HG03571 (cell line): ENCODE data around the gene KDM2A.
"Not testable (repeated sequence)": the region's sequence is repeated elsewhere in the genome, so short reads cannot be mapped to it uniquely, and the experiment has no call there.

Experiments
- ATAC-seq: cut with Tn5 transposase; IDR thresholded peaks from one replicate; pipeline ENCODE4 v1.9.1; 2021; ENCODE audit not compliant: unreplicated experiment

Gene KDM2A

DNA sequence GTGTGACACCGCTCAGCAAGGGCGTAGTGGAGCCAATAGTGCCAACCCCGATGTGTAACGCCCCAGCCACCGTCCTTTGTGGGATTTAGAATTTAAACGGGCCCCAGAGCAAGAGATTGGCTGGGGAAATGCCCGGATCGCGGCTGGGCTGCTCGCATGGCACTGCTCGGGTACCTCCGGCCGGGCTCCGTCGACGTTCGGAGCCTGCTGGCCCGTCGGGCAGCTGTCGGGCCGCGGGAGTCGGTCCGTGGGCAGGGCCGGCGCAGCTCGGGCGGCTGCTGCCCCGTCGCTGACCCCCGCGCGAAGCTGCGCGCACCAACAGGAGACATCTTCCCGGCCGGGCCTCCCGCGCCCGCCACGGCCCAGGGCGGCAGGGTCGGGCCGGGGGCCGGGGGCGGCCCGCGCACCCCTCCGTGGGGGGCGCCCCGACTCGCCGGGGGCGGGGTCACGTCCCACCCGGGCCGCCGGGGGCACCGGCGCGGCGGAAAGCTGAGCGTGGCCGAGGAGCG is 1.3 kb upstream of the KDM2A start:
- ATAC-seq = no peak

DNA sequence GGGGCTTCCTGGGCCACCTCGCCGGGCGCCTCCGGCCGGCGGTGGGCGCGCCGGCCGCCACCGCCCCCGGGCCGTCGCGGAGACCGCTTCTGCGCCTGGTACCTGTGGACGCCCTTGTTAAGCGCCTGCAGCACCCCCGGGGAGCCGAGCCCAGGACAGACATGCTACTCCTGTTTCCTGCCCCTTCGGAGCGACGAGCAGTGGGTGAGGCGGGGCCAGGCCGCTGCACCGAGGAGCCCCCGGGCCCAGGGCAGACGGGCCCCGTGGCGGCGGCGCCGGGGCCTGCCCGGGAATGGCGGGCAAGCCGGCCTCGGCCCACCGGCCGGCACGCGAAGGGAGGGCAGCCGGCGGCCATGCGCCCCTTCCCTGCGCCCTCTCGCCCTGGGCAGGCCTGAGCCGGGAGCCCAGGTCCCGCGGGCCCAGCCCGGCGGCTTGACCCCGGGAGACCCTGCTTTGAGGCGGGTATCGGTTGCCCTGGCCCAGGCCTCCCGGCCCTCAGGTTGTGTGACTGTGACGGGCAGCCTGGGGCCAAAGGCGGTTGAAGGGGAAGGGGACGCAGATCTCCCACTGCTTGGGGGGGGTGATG is 789 bp upstream of the KDM2A start:
- peak; percentile 6 for ATAC-seq

DNA sequence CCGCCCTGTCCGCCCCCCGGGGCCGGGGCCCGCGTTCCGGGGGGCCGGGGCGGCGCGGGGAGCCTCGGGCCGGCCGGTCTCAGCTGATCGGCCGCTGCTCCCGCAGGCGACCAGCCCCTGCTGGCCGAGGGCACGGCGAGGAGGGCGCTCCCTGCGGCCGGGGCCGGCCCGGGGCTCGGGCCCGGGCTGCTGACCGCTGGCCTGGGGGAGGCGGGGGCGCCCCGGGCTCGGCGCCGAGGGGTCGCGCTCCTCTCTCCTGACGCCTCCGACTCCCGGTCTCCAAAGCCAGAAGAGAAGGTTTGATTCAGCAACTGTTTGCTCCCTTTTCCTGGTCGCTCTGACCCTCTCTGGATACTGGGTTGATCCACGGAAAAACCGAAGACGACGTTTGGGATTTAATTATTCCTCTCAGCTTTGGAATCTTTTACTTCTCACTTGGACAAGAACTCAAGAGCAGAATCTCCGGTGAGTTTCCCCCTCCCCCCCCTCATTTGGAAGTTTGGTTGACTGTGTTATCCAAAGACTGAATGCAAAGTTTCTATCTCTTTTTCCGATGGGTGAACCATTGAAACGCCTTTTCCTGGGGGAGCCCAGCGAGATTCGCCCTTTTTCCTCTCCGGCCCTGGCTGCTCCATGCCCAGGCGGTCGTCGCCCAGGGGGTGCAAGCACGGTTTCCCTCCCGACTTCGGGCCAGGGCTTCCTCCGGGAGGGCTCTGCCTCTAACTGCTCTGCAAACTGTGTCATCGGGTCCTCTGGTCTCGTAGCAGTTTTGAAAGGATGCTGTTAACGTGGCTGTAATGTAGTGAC is 725 bp downstream of the KDM2A start:
- ATAC-seq = peak; percentile 14

DNA sequence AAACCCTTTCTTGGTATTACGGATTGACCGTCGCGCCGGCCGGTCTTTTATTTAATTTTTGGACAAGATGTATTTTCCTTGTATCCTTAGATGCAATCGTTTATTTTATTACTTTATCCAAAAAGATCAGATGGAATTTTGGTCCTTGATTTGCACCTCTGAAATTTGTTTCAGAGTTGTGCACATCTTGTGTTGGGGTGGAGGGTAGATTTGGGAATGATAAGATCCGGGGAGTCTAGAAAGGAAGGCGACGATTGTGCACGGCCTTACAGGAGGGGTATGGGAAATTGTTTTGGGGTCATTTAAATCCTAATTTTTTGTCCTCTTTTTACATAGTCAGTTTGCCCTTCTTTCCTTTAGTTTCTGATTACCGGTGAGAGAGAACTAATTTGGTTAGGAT is 1.4 kb downstream of the KDM2A start:
- ATAC-seq = no peak

DNA sequence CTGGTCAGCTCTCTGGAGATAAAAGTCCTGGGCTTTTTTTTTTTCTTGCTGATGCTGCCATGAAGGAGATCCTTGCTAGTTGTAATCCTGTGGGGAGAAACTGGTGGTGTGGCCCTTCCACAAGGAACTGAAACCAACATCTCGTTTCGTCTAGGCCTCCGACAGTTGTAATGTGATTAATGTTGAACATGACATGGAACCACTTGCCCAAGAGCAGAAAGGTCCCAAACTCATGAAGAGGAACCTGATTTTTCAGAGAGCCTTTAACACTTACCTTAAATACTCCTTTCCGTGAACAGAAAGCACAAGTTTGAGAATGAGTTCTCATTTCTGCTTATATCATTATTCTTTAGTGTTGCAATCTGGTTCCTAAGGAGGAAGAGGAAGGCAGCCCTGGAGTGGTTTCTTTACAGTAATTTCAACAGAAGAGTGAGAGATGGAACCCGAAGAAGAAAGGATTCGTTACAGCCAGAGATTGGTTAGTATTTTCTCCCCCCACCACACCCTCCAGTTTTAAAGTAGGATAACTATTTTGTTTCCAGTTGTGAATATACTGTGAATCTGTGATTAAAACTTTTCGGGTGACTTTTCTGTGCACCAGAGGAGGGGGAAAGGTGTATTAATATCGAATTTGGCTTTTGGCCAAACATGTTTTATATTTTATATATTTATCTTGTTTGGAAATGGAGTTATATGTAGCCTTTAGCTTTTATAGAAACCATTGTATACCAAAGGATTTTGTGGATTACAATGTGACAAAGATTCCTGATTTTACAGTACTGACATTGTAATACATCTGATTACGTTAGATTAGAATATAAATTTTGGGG is 2.0 kb downstream of the KDM2A start:
- ATAC-seq = no peak

DNA sequence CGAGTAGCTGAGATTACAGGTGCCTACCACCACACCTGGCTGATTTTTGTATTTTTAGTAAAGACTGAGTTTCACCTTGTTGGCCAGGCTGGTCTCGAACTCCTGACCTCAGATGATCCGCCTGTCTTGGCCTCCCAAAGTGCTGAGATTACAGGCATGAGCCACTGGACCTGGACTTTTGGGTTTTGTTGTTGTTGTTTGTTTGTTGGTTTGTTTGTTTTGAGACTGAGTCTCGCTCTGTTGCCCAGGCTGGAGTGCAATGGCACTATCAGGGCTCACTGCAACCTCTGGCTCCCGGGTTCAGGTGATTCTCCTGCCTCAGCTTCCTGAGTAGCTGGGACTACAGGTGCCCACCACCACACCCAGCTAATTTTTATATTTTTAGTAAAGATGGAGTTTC is 4.7 kb downstream of the KDM2A start:
- ATAC-seq = not testable (repeated sequence)

DNA sequence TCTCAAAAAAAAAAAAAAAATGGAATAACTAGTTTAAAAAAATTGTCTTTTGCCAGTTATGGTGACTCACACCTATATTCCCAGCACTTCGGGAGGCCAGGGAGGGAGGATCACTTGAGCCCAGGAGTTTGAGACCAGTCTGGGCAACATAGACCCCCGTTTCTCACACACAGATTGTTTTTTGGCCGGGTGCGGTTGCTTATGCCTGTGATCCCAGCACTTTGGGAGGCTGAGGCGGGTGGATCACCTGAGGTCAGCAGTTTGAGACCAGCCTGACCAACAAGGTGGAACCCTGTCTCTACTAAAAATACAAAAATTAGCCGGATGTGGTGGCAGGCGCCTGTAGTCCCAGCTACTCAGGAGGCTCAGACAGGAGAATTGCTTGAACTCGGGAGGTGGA is 7.2 kb downstream of the KDM2A start:
- ATAC-seq = not testable (repeated sequence)

DNA sequence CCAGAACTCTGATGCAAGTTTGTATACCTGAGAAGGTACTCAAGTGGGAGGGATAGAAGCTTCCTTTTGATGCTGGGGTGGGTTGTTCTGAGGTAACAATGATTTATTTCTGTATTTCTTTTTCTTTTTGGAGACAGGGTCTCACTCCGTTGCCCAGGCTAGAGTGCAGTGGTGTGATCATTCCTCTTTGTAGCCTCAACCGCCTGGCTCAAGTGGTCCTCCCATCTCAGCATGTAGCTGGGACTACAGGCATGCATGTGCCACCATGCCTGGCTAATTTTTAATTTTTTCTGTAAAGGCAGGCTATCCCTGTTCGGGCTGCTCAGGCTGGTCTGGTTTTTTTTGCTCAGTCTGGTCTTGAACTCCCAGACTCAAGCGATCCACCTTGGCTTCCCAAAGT is 7.9 kb downstream of the KDM2A start:
- ATAC-seq = no peak

DNA sequence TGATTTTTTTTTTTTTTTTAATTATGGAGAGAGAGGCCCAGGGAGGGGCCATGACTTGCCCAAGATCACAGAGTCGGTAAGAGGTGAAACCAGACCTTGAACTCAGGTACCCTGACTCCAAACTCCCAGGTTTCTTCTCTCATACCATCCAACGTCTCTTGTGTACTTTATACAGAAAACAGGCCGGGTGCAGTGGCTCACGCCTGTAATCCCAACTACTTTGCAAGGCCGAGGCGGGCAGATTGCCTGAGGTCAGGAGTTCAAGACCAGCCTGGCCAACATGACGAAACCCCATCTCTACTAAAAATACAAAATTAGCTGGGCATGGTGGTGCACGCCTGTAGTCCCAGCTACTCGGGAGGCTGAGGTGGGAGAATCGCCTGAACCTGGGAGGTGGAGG is 11.8 kb downstream of the KDM2A start:
- not testable (repeated sequence) for ATAC-seq

DNA sequence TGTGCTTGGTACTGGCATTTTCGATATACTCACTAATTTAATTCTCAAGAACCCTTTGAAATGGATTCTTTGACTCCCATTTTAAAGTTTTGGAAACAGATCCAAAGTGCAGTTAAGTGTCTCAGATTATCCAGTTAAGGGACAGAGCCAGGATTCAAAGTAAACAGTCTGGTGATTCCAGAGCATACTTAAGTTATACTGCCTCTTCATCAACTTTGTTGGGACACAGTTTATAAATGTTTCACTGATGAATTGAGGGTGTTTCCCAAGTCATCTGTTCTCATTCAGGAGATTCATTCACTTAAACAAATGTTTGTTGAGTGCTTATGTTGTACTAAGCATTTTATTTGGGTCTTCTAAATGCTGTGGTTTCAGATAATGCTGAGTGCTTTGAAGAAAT is 17.1 kb downstream of the KDM2A start:
- ATAC-seq = no peak

DNA sequence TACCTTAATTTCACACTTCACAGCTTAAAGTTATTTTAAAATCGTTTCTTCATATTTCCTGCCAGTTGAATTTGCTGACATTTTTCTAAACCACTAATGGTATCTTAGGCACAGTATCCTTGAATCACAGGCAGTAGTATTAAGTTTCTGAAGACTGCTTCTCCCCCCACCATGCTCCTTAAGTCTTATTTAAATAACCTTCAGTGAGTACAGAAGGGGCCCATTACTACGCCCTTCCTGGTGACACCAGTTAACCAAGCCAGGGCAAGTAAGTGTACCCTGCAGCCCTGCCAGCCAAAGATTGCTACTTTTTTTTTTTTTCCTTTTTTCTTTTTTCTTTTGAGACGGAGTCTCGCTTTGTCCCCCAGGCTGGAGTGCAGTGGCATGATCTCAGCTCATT is 19.9 kb downstream of the KDM2A start:
- ATAC-seq = no peak

DNA sequence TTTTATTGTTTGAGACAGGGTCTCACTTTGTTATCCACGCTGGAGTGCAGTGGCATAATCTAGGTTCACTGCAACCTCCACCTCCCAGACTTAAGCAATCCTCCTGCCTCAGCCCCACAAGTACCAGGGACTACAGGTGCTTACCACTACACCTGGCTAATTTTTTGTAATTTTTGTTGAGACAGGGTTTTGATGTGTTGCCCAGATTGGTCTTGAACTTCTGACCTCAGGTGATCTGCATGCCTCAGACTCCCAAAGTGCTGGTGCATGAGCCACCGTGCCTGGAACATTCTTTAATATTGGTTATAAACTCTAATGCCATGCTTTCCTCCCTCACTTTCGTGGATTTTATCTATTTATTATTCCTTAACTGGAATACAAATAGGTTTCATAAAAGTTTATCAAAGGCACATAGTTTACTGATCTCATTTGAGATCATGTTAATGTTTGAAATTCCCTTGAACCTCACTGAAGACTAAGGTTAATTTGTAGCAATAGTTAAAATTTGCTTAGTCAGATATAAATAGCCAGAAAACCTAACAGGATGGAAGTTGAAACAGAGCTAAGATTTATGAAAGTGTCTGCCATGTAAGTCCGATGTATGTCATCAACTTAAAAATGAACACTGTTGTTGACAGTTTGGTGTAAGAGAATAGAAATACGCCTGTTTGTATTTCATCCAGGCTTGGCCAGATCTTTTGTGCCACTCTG is 27.6 kb downstream of the KDM2A start:
- no peak for ATAC-seq

DNA sequence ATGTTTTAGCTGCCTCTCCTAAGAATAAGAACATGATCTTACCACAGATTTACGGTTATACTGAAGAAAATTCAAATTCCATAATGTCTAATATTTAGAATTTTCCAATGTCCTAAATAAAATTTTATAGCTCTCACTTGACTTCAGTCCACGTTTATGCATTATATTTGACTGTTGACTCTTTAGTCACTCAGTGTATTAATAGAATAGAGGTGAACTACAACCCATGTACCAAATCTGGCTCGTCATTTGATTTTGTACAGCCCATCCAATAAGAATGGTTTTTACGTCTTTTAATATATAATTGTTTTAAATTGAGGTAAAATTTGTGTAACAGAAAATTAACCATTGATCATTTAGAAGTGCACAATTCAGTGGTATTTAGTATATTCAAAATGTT is 34.9 kb downstream of the KDM2A start:
- ATAC-seq = no peak

DNA sequence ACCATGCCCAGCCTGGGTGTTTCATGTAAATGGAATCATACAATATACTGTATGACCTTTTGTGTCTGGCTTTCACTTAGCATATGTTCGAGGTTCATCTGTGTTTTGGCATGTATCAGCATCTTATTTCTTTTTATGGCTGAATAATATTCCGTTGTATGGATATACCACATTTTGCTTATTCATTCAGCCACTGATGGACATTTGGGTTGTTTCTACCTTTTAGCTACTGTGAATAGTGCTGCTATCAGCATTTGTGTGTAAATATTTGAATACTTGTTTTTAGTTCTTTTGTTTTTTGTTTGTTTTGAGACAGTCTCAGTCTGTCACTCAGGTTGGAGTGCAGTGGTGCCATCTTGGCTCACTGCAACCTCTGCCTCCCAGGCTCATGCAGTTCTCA is 35.7 kb downstream of the KDM2A start:
- no peak for ATAC-seq

DNA sequence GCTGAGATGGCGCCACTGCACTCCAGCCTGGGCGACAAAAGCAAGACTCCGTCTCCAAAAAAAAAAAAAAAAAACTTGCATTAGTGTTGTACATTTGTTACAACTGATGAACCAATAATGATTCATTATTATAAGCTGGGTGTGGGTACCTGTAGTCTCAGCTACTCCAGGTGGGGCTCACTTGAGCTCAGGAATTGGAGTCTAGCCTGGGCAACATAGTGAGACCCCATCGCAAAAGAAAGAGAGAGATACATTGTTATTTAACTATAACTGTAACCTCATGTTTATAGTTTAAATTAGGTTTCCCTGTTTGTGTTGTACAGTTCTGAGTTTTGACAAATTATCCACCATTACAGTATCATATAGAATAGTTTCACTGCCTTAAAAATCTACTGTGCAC is 38.6 kb downstream of the KDM2A start:
- no peak for ATAC-seq

DNA sequence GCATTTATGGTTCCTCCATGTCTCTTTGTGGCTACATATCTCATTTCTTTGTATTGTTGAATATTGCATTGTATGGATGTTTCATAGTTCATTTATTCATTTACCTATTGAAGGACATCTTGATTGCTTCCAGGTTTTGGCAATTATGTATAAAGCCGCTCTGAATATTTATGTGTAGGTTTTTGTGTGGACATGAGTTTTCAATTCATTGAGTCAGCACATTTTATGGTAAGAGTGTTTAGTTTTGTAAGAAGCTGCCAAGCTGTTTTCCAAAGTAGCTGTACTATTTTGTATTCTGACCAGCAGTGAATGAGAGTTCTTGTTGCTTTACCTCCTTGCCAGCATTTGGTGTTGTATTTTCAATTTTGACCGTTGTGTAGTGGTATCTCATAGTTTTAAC is 39.2 kb downstream of the KDM2A start:
- no peak for ATAC-seq

DNA sequence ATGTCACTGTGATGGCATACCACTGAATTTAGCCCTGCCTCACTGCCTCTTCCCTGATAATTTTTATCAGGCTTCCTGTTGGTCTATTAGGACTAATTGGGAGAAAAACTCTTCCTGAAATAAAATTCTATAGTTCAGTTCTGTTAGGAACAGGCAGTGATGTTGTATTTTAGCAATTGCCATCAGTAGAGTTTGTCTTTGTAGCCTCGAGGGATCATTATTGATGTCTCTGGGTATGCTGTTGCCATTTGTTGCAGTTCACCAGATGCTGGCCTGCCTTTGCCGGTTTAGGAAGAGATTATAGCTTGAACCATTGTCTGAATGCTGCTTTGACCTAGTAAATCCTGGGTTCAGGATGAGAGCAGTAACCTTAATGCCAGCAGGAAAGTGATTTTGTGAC is 41.0 kb downstream of the KDM2A start:
- ATAC-seq = no peak

DNA sequence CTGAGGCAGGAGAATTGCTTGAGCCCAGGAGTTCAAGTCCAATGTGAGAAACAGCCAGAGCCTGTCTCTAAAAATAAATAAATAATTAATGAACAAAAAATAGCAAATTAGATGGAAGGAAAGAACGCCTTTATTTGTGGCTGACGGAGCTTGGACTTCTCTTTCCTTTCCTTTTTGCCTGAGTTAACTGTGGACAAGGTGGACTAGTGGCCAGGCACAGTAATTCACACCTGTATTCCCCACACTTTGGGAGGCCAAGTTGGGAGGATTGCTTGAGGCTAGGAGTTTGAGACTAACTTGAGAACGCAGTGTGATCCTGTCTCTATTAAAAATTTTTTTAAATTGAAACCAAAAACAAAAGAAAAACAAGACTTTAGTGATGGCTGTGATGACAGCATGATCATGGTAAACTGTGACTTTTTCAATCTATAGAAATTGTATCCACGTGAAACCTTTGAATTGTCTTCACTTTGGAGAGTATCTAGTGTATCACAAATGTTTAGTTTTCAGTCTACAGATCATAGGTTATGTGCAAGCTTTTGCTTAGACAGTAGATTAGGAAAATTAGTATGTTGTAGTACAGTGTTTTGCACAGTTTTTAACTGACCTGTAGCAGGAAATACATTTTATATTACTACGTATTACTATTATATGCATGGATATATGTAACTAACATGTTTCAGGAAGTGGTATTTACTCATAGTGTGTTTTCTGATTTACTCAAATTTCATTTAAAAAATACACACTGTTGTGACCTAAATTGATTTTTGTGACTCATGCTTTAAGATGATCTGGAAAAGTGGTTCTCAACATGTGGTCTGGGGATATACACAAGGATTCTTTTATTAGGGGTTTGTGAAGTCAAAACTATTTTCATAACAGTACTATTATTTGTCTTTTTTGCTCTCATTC is 42.1 kb downstream of the KDM2A start:
- no peak for ATAC-seq

DNA sequence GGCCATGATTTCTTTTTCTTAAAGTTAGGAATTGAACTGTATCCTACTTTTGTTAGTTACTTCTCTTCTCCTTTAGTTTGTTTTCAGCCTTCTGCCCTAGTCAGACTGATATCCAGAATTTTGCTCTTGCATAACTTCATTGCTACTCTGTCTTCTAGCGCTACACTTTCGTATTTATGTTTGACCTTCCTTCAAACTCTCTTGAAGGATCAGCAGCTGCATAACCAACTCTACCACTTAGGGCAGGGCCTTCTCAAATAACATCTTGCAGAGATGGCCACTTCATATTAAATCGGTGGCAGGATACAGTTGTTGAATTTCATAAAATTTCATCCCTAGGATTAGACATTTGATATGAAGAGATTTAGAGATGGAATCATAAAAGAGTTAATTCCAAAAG is 43.9 kb downstream of the KDM2A start:
- ATAC-seq = no peak

DNA sequence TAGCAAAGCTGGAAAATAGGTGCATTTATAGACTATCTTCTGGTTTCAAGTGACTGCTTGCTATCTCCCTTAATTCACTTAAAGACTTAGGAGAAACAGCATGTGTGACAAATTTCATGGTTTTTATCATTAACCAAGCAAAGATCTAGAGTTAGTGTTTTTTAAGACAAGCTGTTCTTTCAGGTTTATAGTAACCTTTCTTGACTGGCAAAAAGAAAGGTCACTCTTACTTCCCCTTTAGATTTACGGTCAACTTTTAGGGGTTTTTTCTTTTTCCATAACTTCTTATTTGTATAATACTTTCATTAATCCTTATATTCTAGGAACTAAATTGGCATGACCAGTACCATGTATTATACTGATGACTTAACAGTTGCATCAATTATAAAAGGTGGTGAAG is 46.6 kb downstream of the KDM2A start:
- no peak for ATAC-seq
